Colonic mucosa (tissue), 4 donors: ENCODE data around the gene GABRD. TPM values are rescaled to one million over a fixed set of nuclear protein-coding genes. Genes with fewer than 3 reads are reported as not detected.

Experiments used
- DNase-seq: peaks from one replicate; pipeline ENCODE4 v3.0.0-alpha.2; 2020
- H3K27ac ChIP-seq: fragments of 200-600 bp; one replicate; pipeline ENCODE4 v1.8.0; 2021
- H3K27me3 ChIP-seq: fragments of 200-600 bp; one replicate; pipeline ENCODE4 v1.8.0; 2021
- H3K36me3 ChIP-seq: fragments of 200-600 bp; one replicate; pipeline ENCODE4 v1.8.0; 2021
- H3K4me1 ChIP-seq: fragments of 200-600 bp; one replicate; pipeline ENCODE4 v1.8.0; 2021; ENCODE audit warnings: mild to moderate bottlenecking
- H3K4me3 ChIP-seq: fragments of 200-600 bp; one replicate; pipeline ENCODE4 v1.8.0; 2021
- H3K9ac ChIP-seq, 2 donors: one replicate each; pipeline ENCODE4 v1.7.0; 2013; ENCODE audit warnings: control low read depth in 2 of 2, low read depth in 2 of 2, low read length in 2 of 2
- H3K9me3 ChIP-seq: fragments of 200-600 bp; one replicate; pipeline ENCODE4 v1.8.0; 2021
- intact Hi-C: fragments of 100-400 bp; cut with DNase I; formaldehyde crosslinking; loops from one replicate; pipeline ENCODE4 v1.14.1; 2022
- total RNA-seq, 2 donors: library from RNA; stranded (reverse); fragmentation: NEBNext Ultra II Directional in 1 of 2; extraction: Animal tissue kit (Norgen Biotek cat#: 25700) in 1 of 2; gene quantifications; one replicate each; pipeline ENCODE4 v1.2.1, GENCODE V29; 2021
- TF ChIP-seq, protein P1 (sequence below): fragments of 200-600 bp; IDR thresholded peaks from one replicate; pipeline ENCODE4 v1.8.0; 2022; ENCODE audit warnings: antibody characterized with exemption, mild to moderate bottlenecking
- donor health status: healthy.
- donor health status: DM: no; HTN: no; CAD: no.
- donor health status: DM: no; HTN: no; CAD: no.

Gene GABRD
- total RNA-seq, 2 donors from 2014 or later, result 0.15 to 0.21 TPM

DNA sequence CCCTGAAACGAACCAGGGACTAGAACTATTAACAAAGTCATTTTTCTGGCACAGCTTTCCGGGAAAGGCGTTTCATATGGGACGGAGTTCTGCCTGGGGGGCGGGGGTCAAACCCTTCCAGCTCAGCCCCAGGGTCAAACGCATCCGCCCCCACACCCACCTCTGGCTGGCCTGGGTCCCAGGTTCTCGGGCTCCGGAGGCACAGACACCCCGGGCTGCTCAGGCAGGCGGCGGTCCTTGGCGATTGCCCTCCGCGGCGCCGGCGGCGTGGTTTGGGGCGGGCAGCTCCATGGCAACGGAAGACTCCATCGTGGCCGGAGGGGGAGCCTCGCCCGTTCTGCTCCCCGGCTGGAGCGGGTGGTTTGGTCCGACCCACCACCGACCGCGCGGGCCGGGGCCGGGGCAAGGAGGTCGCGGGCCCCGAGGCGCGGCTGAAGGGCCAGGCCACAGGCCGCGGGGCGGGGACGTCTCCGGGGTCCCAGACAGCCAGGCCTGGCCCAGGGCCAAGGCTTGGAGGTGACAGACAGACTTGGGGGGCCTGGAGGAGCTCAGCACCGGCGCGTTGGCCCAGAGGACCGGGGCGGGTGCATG lies 15.5 kb upstream of the GABRD start, which contains the start of gene CFAP74:
TSS of gene CFAP74 (minus strand) at position 246 of the 591 bp plus-strand sequence. CDS start 12,830 bp downstream, outside the sequence.
- H3K36me3 ChIP-seq, result no peaks in the 10 kb centered on the region
- DNase-seq, result no peak
- no peak within 1 kb of the TSS for H3K4me3 ChIP-seq
- no peak within 1 kb of the TSS for H3K27ac ChIP-seq
- H3K4me1 ChIP-seq, result no peaks in the 10 kb centered on the region
- intact Hi-C loops, result no loop called here
- TF ChIP-seq, protein P1, sequence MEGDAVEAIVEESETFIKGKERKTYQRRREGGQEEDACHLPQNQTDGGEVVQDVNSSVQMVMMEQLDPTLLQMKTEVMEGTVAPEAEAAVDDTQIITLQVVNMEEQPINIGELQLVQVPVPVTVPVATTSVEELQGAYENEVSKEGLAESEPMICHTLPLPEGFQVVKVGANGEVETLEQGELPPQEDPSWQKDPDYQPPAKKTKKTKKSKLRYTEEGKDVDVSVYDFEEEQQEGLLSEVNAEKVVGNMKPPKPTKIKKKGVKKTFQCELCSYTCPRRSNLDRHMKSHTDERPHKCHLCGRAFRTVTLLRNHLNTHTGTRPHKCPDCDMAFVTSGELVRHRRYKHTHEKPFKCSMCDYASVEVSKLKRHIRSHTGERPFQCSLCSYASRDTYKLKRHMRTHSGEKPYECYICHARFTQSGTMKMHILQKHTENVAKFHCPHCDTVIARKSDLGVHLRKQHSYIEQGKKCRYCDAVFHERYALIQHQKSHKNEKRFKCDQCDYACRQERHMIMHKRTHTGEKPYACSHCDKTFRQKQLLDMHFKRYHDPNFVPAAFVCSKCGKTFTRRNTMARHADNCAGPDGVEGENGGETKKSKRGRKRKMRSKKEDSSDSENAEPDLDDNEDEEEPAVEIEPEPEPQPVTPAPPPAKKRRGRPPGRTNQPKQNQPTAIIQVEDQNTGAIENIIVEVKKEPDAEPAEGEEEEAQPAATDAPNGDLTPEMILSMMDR, result no peak
- H3K27me3 ChIP-seq, result peaks cover 12% of the 10 kb centered on the region
- H3K9ac ChIP-seq, result no peak within 1 kb of the TSS
- no peaks in the 10 kb centered on the region for H3K9me3 ChIP-seq

DNA sequence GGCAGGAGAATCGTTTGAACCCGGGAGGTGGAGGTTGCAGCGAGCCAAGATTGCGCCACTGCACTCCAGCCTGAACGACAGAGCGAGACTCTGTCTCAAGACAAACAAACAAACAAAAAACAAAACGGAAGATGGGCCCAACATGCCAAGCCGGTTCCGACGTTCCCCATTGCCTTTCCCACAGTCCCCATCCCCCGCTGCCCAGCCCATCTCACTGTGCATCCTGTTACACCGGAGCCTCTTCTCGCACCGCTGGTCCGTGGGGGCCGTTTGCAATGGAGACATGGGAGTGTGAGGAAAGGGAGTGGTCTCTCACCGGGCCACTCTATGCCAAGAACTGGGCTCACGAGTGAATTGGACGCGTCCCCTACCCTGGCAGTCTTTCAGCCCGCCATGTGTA lies 14.3 kb upstream of the GABRD start:
- H3K27me3 ChIP-seq, result peaks cover 12% of the 10 kb centered on the region
- no peak overlapping the region for H3K27ac ChIP-seq
- H3K9me3 ChIP-seq, result no peaks in the 10 kb centered on the region
- intact Hi-C loops, result no loop called here
- H3K36me3 ChIP-seq, result no peaks in the 10 kb centered on the region
- H3K4me1 ChIP-seq, result no peaks in the 10 kb centered on the region
- DNase-seq, result no peak
- H3K4me3 ChIP-seq, result no peak overlapping the region
- no peak overlapping the region for H3K9ac ChIP-seq
- TF ChIP-seq, protein P1, result no peak

DNA sequence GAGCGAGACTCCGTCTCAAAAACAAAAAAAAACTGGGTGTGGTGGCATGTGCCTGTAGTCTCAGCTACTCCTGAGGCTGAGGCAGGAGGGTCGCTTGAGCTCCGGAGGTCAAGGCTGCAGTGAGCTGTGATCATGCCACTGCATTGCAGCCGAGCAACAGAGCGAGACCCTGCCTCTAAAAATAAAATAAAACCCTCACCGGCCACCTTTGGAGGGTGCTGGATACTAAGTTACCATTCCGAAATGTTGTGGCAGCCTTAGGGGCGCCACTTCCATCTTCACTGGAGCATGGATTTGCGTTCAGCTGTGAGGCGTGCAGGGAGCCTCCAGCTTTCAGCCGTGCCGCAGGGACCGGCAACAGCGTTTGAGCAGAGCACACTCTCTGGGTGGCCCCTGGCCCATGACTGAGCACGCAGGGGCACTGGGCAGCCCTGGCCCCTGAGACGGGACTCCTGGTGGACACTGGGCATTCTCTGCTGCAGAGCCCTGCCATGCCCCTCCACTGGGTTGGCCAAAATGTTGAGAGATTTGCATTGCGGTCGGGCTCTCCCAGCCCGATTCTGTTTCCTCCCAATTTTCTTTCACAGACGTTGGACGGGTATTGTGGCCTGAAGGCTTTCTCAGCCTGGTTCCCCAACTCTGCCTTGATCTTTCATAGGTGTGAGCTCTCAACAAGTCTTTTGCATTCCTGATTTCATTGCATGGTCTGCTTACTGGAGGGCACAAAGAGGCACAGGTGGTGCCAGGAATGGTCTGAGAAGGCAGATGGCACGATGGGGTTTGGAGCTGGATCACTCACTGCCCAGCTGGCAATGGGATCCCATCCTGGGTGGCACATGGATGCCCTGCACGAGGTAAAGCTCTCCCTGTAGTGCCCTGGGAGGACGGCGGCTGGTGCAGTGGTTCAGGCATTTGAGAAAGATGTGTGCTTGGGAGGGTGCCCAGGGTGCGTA lies 9.8 kb upstream of the GABRD start:
- Histone ChIP-seq H3K27ac (no peak overlapping the region), H3K9ac (no peak overlapping the region), H3K9me3 (no peaks in the 10 kb centered on the region), H3K4me3 (no peak overlapping the region), H3K4me1 (no peaks in the 10 kb centered on the region), H3K27me3 (no peaks in the 10 kb centered on the region), H3K36me3 (no peaks in the 10 kb centered on the region)
- TF ChIP-seq, protein P1, result no peak
- intact Hi-C loops, result no loop called here
- DNase-seq, result no peak

DNA sequence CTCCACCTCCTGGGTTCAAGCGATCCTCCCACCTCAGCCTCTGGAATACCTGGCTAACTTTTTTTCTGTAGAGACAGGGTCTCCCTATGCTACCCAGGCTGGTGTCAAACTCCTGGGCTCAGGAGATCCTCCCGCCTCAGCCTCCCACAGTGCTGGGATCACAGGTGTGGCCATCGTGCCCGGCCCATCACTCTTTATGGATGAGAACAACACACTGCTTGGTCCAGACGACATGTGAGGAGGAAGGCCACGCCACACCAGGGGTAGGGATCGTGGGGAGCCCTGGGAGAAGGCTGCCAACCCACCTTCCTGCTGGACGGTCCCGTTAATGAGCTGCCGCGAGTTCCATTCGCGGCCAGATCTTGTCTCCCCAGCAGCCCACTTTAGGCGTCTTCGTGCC lies 5.0 kb upstream of the GABRD start:
- DNase-seq, result no peak
- H3K9ac ChIP-seq, result no peak overlapping the region
- no peaks in the 10 kb centered on the region for H3K36me3 ChIP-seq
- TF ChIP-seq, protein P1, result no peak
- H3K9me3 ChIP-seq, result no peaks in the 10 kb centered on the region
- H3K4me3 ChIP-seq, result no peak overlapping the region
- no peaks in the 10 kb centered on the region for H3K4me1 ChIP-seq
- intact Hi-C loops, result no loop called here
- H3K27ac ChIP-seq, result no peak overlapping the region
- peaks cover 12% of the 10 kb centered on the region for H3K27me3 ChIP-seq

DNA sequence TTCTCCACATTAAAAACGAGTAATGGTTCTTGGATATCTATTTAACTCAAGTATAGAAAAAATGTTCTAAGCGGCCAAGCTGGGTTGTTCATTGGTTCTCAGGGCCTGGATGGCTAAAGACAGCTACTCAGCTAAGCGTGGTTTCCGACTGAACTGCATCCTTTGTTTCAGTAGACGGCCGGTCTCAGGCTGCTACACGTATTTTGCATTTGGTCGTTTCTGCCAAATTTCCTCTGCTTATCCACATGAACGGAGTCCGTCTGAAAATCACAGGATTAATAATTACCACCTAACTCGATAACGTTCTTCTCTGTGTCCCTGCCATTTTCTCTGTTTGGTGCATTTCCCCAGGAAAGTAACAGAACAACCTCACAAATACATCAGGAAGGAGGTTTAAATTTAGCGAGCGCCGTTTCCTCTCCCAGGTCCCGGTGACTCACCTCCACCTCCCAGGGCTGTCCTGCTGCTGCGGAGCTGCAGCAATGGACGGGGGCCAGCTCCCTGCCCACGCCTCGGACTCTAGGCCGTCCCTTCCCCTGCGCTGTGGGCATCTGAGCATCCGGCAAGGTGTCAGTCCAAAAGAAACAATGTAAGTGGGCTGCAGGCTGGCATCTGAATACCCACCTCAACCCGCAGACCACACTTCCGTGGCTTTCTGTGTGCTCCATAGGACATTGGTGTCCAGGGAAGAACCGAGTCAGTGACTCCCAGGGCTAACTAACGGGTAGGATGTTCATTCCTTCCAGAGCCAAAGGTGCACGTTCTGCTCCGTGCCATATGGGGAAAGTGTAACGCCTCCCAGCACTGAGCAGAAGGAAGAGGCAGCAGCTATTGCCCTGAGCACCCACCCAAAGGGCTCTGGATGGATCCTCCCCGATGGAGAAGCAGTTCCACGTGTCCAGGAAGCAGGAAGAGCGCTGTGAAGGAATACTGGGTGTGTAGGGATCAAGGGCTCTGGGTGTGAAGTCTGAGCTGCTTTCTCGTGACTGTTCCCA lies 4.1 kb upstream of the GABRD start:
- H3K4me3 ChIP-seq, result no peak overlapping the region
- intact Hi-C loops, result no loop called here
- H3K9ac ChIP-seq, result no peak overlapping the region
- no peaks in the 10 kb centered on the region for H3K4me1 ChIP-seq
- TF ChIP-seq, protein P1, result no peak
- peaks cover 20% of the 10 kb centered on the region for H3K27me3 ChIP-seq
- no peak for DNase-seq
- no peaks in the 10 kb centered on the region for H3K36me3 ChIP-seq
- H3K27ac ChIP-seq, result no peak overlapping the region
- no peaks in the 10 kb centered on the region for H3K9me3 ChIP-seq
